Upper lobe of left lung (tissue), 4 donors: Measurements from ENCODE around the gene PRKACA.

Source experiments
- EP300 ChIP-seq, 4 donors: sonication (generic); formaldehyde crosslinking; IDR thresholded peaks; one replicate each; pipeline ENCODE4 v1.5.1; 2017; ENCODE audit warnings: antibody characterized with exemption in 4 of 4, control low read depth in 2 of 4
- POLR2A ChIP-seq, 4 donors: fragments of 450-650 bp; IDR thresholded peaks; one replicate each; pipeline ENCODE4 v1.5.1; 2016 to 2017; ENCODE audit warnings: antibody characterized with exemption in 4 of 4, mild to moderate bottlenecking in 2 of 4
- POLR2AphosphoS5 ChIP-seq, 2 donors: sonication (generic); formaldehyde crosslinking; IDR thresholded peaks; one replicate each; pipeline ENCODE4 v1.5.1; 2017; ENCODE audit warnings: antibody characterized with exemption in 2 of 2
- TF ChIP-seq, protein P1 (sequence below), 6 experiments: fragments of 450-650 bp in 4 of 6; fragments of 200-600 bp in 2 of 6; sonication (generic) in 2 of 6; IDR thresholded peaks; one replicate each; pipeline ENCODE4 v1.5.1; 2016 to 2019; ENCODE audit warnings: antibody characterized with exemption in 6 of 6

DNA sequence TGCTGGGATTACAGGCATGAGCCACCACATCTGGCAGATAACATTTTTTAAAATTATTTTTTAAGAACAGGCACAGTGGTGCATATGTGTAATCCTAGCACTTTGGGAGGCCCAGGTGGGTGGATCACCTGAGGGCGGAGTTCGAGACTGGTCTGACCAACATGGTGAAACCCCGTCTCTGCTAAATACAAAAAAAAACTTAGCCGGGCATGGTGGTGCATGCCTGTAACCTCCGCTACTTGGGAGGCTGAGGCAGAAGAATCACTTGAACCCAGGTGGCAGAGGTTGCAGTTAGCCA lies 55.1 kb downstream of the PRKACA start:
- TF ChIP-seq, protein P1, sequence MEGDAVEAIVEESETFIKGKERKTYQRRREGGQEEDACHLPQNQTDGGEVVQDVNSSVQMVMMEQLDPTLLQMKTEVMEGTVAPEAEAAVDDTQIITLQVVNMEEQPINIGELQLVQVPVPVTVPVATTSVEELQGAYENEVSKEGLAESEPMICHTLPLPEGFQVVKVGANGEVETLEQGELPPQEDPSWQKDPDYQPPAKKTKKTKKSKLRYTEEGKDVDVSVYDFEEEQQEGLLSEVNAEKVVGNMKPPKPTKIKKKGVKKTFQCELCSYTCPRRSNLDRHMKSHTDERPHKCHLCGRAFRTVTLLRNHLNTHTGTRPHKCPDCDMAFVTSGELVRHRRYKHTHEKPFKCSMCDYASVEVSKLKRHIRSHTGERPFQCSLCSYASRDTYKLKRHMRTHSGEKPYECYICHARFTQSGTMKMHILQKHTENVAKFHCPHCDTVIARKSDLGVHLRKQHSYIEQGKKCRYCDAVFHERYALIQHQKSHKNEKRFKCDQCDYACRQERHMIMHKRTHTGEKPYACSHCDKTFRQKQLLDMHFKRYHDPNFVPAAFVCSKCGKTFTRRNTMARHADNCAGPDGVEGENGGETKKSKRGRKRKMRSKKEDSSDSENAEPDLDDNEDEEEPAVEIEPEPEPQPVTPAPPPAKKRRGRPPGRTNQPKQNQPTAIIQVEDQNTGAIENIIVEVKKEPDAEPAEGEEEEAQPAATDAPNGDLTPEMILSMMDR (IDR thresholded peaks at IDR 0.05): no peak
- TF ChIP-seq POLR2A (IDR thresholded peaks at IDR 0.05): no peak
- no peak for TF ChIP-seq EP300 (IDR thresholded peaks at IDR 0.05)
- TF ChIP-seq POLR2AphosphoS5 (IDR thresholded peaks at IDR 0.05): no peak
